Esophagus muscularis mucosa (tissue), 3 donors: ENCODE results near the gene CPT1A.

ENCODE experiments used
- POLR2A ChIP-seq: fragments of 450-650 bp; IDR thresholded peaks from one replicate; pipeline ENCODE4 v1.6.1; 2017; ENCODE audit warnings: antibody characterized with exemption, moderate library complexity, mild to moderate bottlenecking, low read depth
- TF ChIP-seq, protein P1 (sequence below), 3 experiments: fragments of 200-600 bp in 2 of 3; fragments of 450-650 bp in 1 of 3; sonication (generic) in 2 of 3; IDR thresholded peaks; one replicate each; pipeline ENCODE4 v1.5.1; 2017 to 2019; ENCODE audit warnings: antibody characterized with exemption in 3 of 3, mild to moderate bottlenecking in 2 of 3, moderate library complexity in 1 of 3

GRCh38 chr11:68848429-68848828 lies 6.7 kb upstream of the CPT1A start:
- TF ChIP-seq POLR2A, result no peak
- TF ChIP-seq, protein P1, sequence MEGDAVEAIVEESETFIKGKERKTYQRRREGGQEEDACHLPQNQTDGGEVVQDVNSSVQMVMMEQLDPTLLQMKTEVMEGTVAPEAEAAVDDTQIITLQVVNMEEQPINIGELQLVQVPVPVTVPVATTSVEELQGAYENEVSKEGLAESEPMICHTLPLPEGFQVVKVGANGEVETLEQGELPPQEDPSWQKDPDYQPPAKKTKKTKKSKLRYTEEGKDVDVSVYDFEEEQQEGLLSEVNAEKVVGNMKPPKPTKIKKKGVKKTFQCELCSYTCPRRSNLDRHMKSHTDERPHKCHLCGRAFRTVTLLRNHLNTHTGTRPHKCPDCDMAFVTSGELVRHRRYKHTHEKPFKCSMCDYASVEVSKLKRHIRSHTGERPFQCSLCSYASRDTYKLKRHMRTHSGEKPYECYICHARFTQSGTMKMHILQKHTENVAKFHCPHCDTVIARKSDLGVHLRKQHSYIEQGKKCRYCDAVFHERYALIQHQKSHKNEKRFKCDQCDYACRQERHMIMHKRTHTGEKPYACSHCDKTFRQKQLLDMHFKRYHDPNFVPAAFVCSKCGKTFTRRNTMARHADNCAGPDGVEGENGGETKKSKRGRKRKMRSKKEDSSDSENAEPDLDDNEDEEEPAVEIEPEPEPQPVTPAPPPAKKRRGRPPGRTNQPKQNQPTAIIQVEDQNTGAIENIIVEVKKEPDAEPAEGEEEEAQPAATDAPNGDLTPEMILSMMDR (IDR thresholded peaks at IDR 0.05), result no peak
